Sigmoid colon (tissue), 4 donors: Measurements from ENCODE around the gene STARD9.

Experiments used
- POLR2A ChIP-seq, 2 donors: fragments of 450-650 bp; IDR thresholded peaks; one replicate each; pipeline ENCODE4 v1.6.1; 2016; ENCODE audit warnings: antibody characterized with exemption in 2 of 2, mild to moderate bottlenecking in 2 of 2, moderate library complexity in 2 of 2
- POLR2AphosphoS5 ChIP-seq, 4 donors: sonication (generic); formaldehyde crosslinking; IDR thresholded peaks; one replicate each; pipeline ENCODE4 v1.6.1; 2017; ENCODE audit warnings: antibody characterized with exemption in 4 of 4
- TF ChIP-seq, protein P1 (sequence below), 4 experiments: fragments of 450-650 bp in 3 of 4; fragments of 200-600 bp in 1 of 4; IDR thresholded peaks; one replicate each; pipeline ENCODE4 v1.5.1; 2016 to 2019; ENCODE audit warnings: antibody characterized with exemption in 4 of 4, mild to moderate bottlenecking in 3 of 4, moderate library complexity in 2 of 4

DNA sequence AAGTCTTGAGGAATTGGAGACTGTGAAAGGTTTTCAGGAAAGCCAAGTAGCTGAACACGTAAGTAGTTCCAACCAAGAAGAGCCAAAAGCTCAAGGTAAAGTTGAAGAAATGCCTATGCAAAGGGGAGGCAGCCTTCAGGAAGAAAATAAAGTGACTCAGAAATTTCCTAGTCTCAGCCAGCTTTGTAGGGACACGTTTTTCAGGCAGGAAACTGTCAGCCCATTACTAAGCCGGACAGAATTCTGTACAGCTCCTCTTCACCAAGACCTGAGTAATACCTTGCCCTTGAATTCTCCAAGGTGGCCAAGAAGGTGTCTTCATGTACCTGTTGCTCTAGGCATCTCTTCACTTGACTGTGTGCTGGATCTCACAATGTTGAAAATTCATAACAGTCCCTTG is 112.9 kb downstream of the STARD9 start:
- TF ChIP-seq POLR2A (IDR thresholded peaks at IDR 0.05), result no peak
- TF ChIP-seq, protein P1, sequence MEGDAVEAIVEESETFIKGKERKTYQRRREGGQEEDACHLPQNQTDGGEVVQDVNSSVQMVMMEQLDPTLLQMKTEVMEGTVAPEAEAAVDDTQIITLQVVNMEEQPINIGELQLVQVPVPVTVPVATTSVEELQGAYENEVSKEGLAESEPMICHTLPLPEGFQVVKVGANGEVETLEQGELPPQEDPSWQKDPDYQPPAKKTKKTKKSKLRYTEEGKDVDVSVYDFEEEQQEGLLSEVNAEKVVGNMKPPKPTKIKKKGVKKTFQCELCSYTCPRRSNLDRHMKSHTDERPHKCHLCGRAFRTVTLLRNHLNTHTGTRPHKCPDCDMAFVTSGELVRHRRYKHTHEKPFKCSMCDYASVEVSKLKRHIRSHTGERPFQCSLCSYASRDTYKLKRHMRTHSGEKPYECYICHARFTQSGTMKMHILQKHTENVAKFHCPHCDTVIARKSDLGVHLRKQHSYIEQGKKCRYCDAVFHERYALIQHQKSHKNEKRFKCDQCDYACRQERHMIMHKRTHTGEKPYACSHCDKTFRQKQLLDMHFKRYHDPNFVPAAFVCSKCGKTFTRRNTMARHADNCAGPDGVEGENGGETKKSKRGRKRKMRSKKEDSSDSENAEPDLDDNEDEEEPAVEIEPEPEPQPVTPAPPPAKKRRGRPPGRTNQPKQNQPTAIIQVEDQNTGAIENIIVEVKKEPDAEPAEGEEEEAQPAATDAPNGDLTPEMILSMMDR (IDR thresholded peaks at IDR 0.05), result no peak
- no peak for TF ChIP-seq POLR2AphosphoS5 (IDR thresholded peaks at IDR 0.05)
